ENCODE data around the gene ETDA.
"Not testable (repeated sequence)": the region's sequence is repeated elsewhere in the genome, so short reads cannot be mapped to it uniquely, and the experiment has no call there.

ETDA gene

GRCh38 chrX:135252011-135252518 lies at the start of gene ETDA:
Gene ETDA (plus strand): TSS chrX:135252061. CDS start chrX:135253277, 1,216 bp downstream.
- not testable (repeated sequence) for DNase-seq (ENCODE audit: low read depth); H3K4me3 ChIP-seq (ENCODE audit: low read depth, low read length)

GRCh38 chrX:135206427-135206826 lies 45.4 kb upstream of the ETDA start:
- not testable (repeated sequence) for H3K4me3 ChIP-seq (ENCODE audit: low read depth, low read length); DNase-seq (ENCODE audit: low read depth)

- no peak overlapping the region for H3K4me3 ChIP-seq (ENCODE audit: low read depth, low read length)
- no peak for DNase-seq (ENCODE audit: low read depth)
These were observed 38.5 kb upstream of the ETDA start for GRCh38 chrX:135213200-135213844.

- not testable (repeated sequence) for H3K4me3 ChIP-seq (ENCODE audit: low read depth, low read length); DNase-seq (ENCODE audit: low read depth)
These were observed 5.9 kb upstream of the ETDA start for GRCh38 chrX:135245989-135246388.

GRCh38 chrX:135256087-135256684 lies 4.3 kb downstream of the ETDA start:
- H3K4me3 ChIP-seq (ENCODE audit: low read depth, low read length); DNase-seq (ENCODE audit: low read depth): not testable (repeated sequence)

GRCh38 chrX:135256923-135257322 lies 5.1 kb downstream of the ETDA start:
- DNase-seq (ENCODE audit: low read depth): no peak
- H3K4me3 ChIP-seq (ENCODE audit: low read depth, low read length): no peak overlapping the region

GRCh38 chrX:135257469-135257868 lies 5.6 kb downstream of the ETDA start:
- DNase-seq (ENCODE audit: low read depth): no peak
- no peak overlapping the region for H3K4me3 ChIP-seq (ENCODE audit: low read depth, low read length)

GRCh38 chrX:135260976-135261375 lies 9.1 kb downstream of the ETDA start:
- H3K4me3 ChIP-seq (ENCODE audit: low read depth, low read length); DNase-seq (ENCODE audit: low read depth): not testable (repeated sequence)

- not testable (repeated sequence) for H3K4me3 ChIP-seq (ENCODE audit: low read depth, low read length); DNase-seq (ENCODE audit: low read depth)
These were observed 11.5 kb downstream of the ETDA start for GRCh38 chrX:135263376-135263775.

- no peak for DNase-seq (ENCODE audit: low read depth)
- no peak overlapping the region for H3K4me3 ChIP-seq (ENCODE audit: low read depth, low read length)
These were observed 12.3 kb downstream of the ETDA start for GRCh38 chrX:135264206-135264605.

- no peak overlapping the region for H3K4me3 ChIP-seq (ENCODE audit: low read depth, low read length)
- DNase-seq (ENCODE audit: low read depth): no peak
These were observed 21.3 kb downstream of the ETDA start for GRCh38 chrX:135273162-135273561.

GRCh38 chrX:135275973-135276372 lies 24.1 kb downstream of the ETDA start:
- no peak overlapping the region for H3K4me3 ChIP-seq (ENCODE audit: low read depth, low read length)
- DNase-seq (ENCODE audit: low read depth): no peak

GRCh38 chrX:135287266-135287823 lies 35.5 kb downstream of the ETDA start:
- DNase-seq (ENCODE audit: low read depth): no peak

GRCh38 chrX:135295238-135295943 lies 43.5 kb downstream of the ETDA start:
- DNase-seq (ENCODE audit: low read depth): peak; percentile 11
- peak overlapping the region; percentile 38 for H3K4me3 ChIP-seq (ENCODE audit: low read depth, low read length)

More at GRCh38 chrX:135287266-135287823, 35.5 kb downstream of the ETDA start:
- H3K4me3 ChIP-seq (ENCODE audit: low read depth, low read length): no peak overlapping the region

GRCh38 chrX:135295944-135296305 lies 44.1 kb downstream of the ETDA start:
- no peak for DNase-seq (ENCODE audit: low read depth)
- peak overlapping the region; percentile 38 for H3K4me3 ChIP-seq (ENCODE audit: low read depth, low read length)

GRCh38 chrX:135302269-135302873 lies 50.5 kb downstream of the ETDA start:
- no peak for DNase-seq (ENCODE audit: low read depth)
- no peak overlapping the region for H3K4me3 ChIP-seq (ENCODE audit: low read depth, low read length)
